ENCODE results near the gene PREPL. TPM values are rescaled to one million over a fixed set of nuclear protein-coding genes. Genes with fewer than 3 reads are reported as not detected.
"Not testable (repeated sequence)": the region's sequence is repeated elsewhere in the genome, so short reads cannot be mapped to it uniquely, and the experiment has no call there.

Gene PREPL
- 100 to 1,000 TPM in 3 of 5 donors, 10 to 100 TPM in 2; 67.3 to 113 (median 106) TPM for polyA plus RNA-seq (ENCODE audit: insufficient read depth in 1 of 5, insufficient read length in 5 of 5, low replicate concordance in 1 of 5)
- long read RNA-seq, donor 1, full-length matches to known transcripts: 4 of 4 reads
- long read RNA-seq, donor 1, partial matches to known transcripts: 0 of 4 reads
- long read RNA-seq, donor 1, other reads (novel, unspliced or antisense): 0 of 4 reads
- long read RNA-seq, donor 2, full-length matches to known transcripts: 5 of 5 reads
- long read RNA-seq, donor 2, partial matches to known transcripts: 0 of 5 reads
- long read RNA-seq, donor 2, other reads (novel, unspliced or antisense): 0 of 5 reads
- long read RNA-seq, donor 3, full-length matches to known transcripts: 4 of 9 reads
- long read RNA-seq, donor 3, partial matches to known transcripts: 5 of 9 reads
- long read RNA-seq, donor 3, other reads (novel, unspliced or antisense): 0 of 9 reads
- long read RNA-seq, donor 4, full-length matches to known transcripts: 8 of 8 reads
- long read RNA-seq, donor 4, partial matches to known transcripts: 0 of 8 reads
- long read RNA-seq, donor 4, other reads (novel, unspliced or antisense): 0 of 8 reads
- long read RNA-seq, donor 5, full-length matches to known transcripts: 1 of 1 reads
- long read RNA-seq, donor 5, partial matches to known transcripts: 0 of 1 reads
- long read RNA-seq, donor 5, other reads (novel, unspliced or antisense): 0 of 1 reads
- long read RNA-seq, donor 6, full-length matches to known transcripts: 4 of 4 reads
- long read RNA-seq, donor 6, partial matches to known transcripts: 0 of 4 reads
- long read RNA-seq, donor 6, other reads (novel, unspliced or antisense): 0 of 4 reads
- long read RNA-seq, donor 7, full-length matches to known transcripts: 4 of 9 reads
- long read RNA-seq, donor 7, partial matches to known transcripts: 5 of 9 reads
- long read RNA-seq, donor 7, other reads (novel, unspliced or antisense): 0 of 9 reads
- long read RNA-seq, donor 8, full-length matches to known transcripts: 1 of 1 reads
- long read RNA-seq, donor 8, partial matches to known transcripts: 0 of 1 reads
- long read RNA-seq, donor 8, other reads (novel, unspliced or antisense): 0 of 1 reads

GRCh38 chr2:44361330-44362206, at the start of gene PREPL, which contains the start of gene CAMKMT:
TSS of gene PREPL (minus strand) at chr2:44361494. CDS start at chr2:44346342, 15,152 bp downstream.
TSS of gene CAMKMT (plus strand) at chr2:44361947.
- DNase-seq: peak; percentile 98 to 99

- DNase-seq: no peak
Observed at GRCh38 chr2:44398243-44398897, 37.1 kb upstream of the PREPL start.

GRCh38 chr2:44397447-44398175, 36.3 kb upstream of the PREPL start:
- DNase-seq: no peak

- peak; percentile 11 to 22 for DNase-seq
Observed at GRCh38 chr2:44392338-44392943, 31.1 kb upstream of the PREPL start.

- no peak for DNase-seq
Observed at GRCh38 chr2:44389895-44390294, 28.6 kb upstream of the PREPL start.

- DNase-seq: no peak
Observed at GRCh38 chr2:44388877-44389276, 27.6 kb upstream of the PREPL start.

- DNase-seq: not testable (repeated sequence)
Observed at GRCh38 chr2:44385226-44385625, 23.9 kb upstream of the PREPL start.

GRCh38 chr2:44377486-44377885, 16.2 kb upstream of the PREPL start:
- DNase-seq: no peak

- no peak for DNase-seq
Observed at GRCh38 chr2:44372246-44372645, 11.0 kb upstream of the PREPL start.

GRCh38 chr2:44371445-44371844, 10.2 kb upstream of the PREPL start:
- no peak for DNase-seq

- DNase-seq: no peak
Observed at GRCh38 chr2:44369392-44369791, 8.1 kb upstream of the PREPL start.

GRCh38 chr2:44367591-44367990, 6.3 kb upstream of the PREPL start:
- DNase-seq: no peak

GRCh38 chr2:44364604-44365003, 3.3 kb upstream of the PREPL start:
- no peak for DNase-seq

- DNase-seq: peak; percentile 35 to 38
Observed at GRCh38 chr2:44362207-44363015, 1.1 kb upstream of the PREPL start.

GRCh38 chr2:44360749-44361329, 455 bp downstream of the PREPL start:
- no peak for DNase-seq

GRCh38 chr2:44358503-44358902, 2.8 kb downstream of the PREPL start:
- DNase-seq: no peak

GRCh38 chr2:44354761-44355160, 6.5 kb downstream of the PREPL start:
- no peak for DNase-seq

GRCh38 chr2:44352510-44352909, 8.8 kb downstream of the PREPL start:
- no peak for DNase-seq
